Measurements from ENCODE around the gene EMID1.

Gene EMID1

GRCh38 chr22:29202212-29203192 is 3.2 kb upstream of the EMID1 start:
- peak; percentile 99 for DNase-seq (ENCODE audit: low read depth)
- TF ChIP-seq CTCF (IDR thresholded peaks at IDR 0.05; ENCODE audit: low read depth, low read length) (peak; percentile 26), MYC (IDR thresholded peaks at IDR 0.05; ENCODE audit: low read depth, low read length) (peak; percentile 70), MAX (IDR thresholded peaks at IDR 0.05; ENCODE audit: low read depth, low read length) (peak; percentile 78), POLR2A (IDR thresholded peaks at IDR 0.05; ENCODE audit: extremely low read depth, insufficient read length) (peak; percentile 34)
- H3K4me3 ChIP-seq (ENCODE audit: low read depth, low read length): peak overlapping the region; percentile 72

GRCh38 chr22:29203488-29204454 is 1.9 kb upstream of the EMID1 start:
- H3K4me3 ChIP-seq (ENCODE audit: low read depth, low read length): peak overlapping the region; percentile 72
- peak; percentile 54 for DNase-seq (ENCODE audit: low read depth)

GRCh38 chr22:29204455-29205183 is 1.1 kb upstream of the EMID1 start:
- DNase-seq (ENCODE audit: low read depth): peak; percentile 65
- peak overlapping the region; percentile 72 for H3K4me3 ChIP-seq (ENCODE audit: low read depth, low read length)
- no peak for TF ChIP-seq MAX (IDR thresholded peaks at IDR 0.05; ENCODE audit: low read depth, low read length)
- TF ChIP-seq CTCF (IDR thresholded peaks at IDR 0.05; ENCODE audit: low read depth, low read length): no peak
- TF ChIP-seq POLR2A (IDR thresholded peaks at IDR 0.05; ENCODE audit: extremely low read depth, insufficient read length): no peak
- no peak for TF ChIP-seq MYC (IDR thresholded peaks at IDR 0.05; ENCODE audit: low read depth, low read length)

More at GRCh38 chr22:29203488-29204454, 1.9 kb upstream of the EMID1 start:
- no peak for TF ChIP-seq POLR2A (IDR thresholded peaks at IDR 0.05; ENCODE audit: extremely low read depth, insufficient read length)
- no peak for TF ChIP-seq MYC (IDR thresholded peaks at IDR 0.05; ENCODE audit: low read depth, low read length)
- TF ChIP-seq MAX (IDR thresholded peaks at IDR 0.05; ENCODE audit: low read depth, low read length): no peak
- no peak for TF ChIP-seq CTCF (IDR thresholded peaks at IDR 0.05; ENCODE audit: low read depth, low read length)

- no peak for TF ChIP-seq CTCF (IDR thresholded peaks at IDR 0.05; ENCODE audit: low read depth, low read length)
- no peak for TF ChIP-seq MYC (IDR thresholded peaks at IDR 0.05; ENCODE audit: low read depth, low read length)
- no peak for TF ChIP-seq MAX (IDR thresholded peaks at IDR 0.05; ENCODE audit: low read depth, low read length)
- no peak for TF ChIP-seq POLR2A (IDR thresholded peaks at IDR 0.05; ENCODE audit: extremely low read depth, insufficient read length)
- H3K4me3 ChIP-seq (ENCODE audit: low read depth, low read length): peak overlapping the region; percentile 72
- no peak for DNase-seq (ENCODE audit: low read depth)
These were observed 473 bp upstream of the EMID1 start for GRCh38 chr22:29205252-29205593.

All from NB4 (cell line).